Common myeloid progenitor, CD34-positive (primary cell): ENCODE results near the gene SUN1.
"Not testable (repeated sequence)": the region's sequence is repeated elsewhere in the genome, so short reads cannot be mapped to it uniquely, and the experiment has no call there.

Source experiments
- CTCF ChIA-PET: fragments of 350-600 bp; sonication (Branson Sonifier 250); formaldehyde crosslinking; loops from one replicate; lab custom pipeline; 2021; ENCODE audit warnings: antibody characterized with exemption; lab: Charles Lee
- POLR2A ChIA-PET: fragments of 350-600 bp; sonication (Branson Sonifier 250); formaldehyde crosslinking; loops from one replicate; lab custom pipeline; 2021; ENCODE audit warnings: antibody characterized with exemption; lab: Charles Lee
- DNase-seq, 3 donors: peaks; one replicate each; pipeline versions ENCODE4 v3.0.0 to v3.0.0-alpha.2; 2013
- H3K27ac ChIP-seq, 2 experiments: 1 replicate in 1 of 2; 2 replicates in 1 of 2; pipeline ENCODE4 v1.7.0; 2013; ENCODE audit warnings: inconsistent platforms in 2 of 2, low read length in 2 of 2, mild to moderate bottlenecking in 2 of 2, low read depth in 1 of 2, moderate library complexity in 1 of 2; ENCODE audit not compliant: severe bottlenecking in 2 of 2, insufficient read depth in 1 of 2, poor library complexity in 1 of 2
- H3K27me3 ChIP-seq, 5 experiments: replicated peaks in 2 of 5; 1 replicate in 3 of 5; 2 replicates in 2 of 5; pipeline versions ENCODE4 v1.6.1 to v1.7.0; 2013; ENCODE audit warnings: low read length in 4 of 5, mild to moderate bottlenecking in 2 of 5, moderate library complexity in 2 of 5, inconsistent platforms in 1 of 5; ENCODE audit not compliant: insufficient read depth in 5 of 5, control insufficient read depth in 4 of 5
- H3K36me3 ChIP-seq, 4 experiments: 1 replicate in 2 of 4; 2 replicates in 2 of 4; pipeline versions ENCODE4 v1.6.1 to v1.7.0; 2013; ENCODE audit warnings: low read length in 3 of 4, control low read depth in 1 of 4, mild to moderate bottlenecking in 1 of 4; ENCODE audit not compliant: control insufficient read depth in 4 of 4, insufficient read depth in 4 of 4
- H3K4me1 ChIP-seq, 4 experiments: 1 replicate in 3 of 4; 2 replicates in 1 of 4; pipeline versions ENCODE4 v1.6.1 to v1.7.1; 2013; ENCODE audit warnings: low read length in 3 of 4, mild to moderate bottlenecking in 3 of 4, control low read depth in 1 of 4, inconsistent platforms in 1 of 4, moderate library complexity in 1 of 4; ENCODE audit not compliant: control insufficient read depth in 4 of 4, insufficient read depth in 4 of 4; ENCODE audit errors: control extremely low read depth in 1 of 4
- H3K4me3 ChIP-seq, 7 experiments: 1 replicate in 4 of 7; 2 replicates in 3 of 7; pipeline versions ENCODE4 v1.5.1 to v1.7.0; 2013; ENCODE audit warnings: mild to moderate bottlenecking in 7 of 7, low read length in 6 of 7, moderate library complexity in 6 of 7, inconsistent platforms in 2 of 7, low read depth in 2 of 7, control low read depth in 1 of 7; ENCODE audit not compliant: insufficient read depth in 4 of 7, control insufficient read depth in 1 of 7; ENCODE audit errors: extremely low read depth in 1 of 7
- H3K9me3 ChIP-seq, 5 experiments: 1 replicate in 4 of 5; 2 replicates in 1 of 5; pipeline versions ENCODE4 v1.6.1 to v1.7.1; 2013; ENCODE audit warnings: low read length in 4 of 5, mild to moderate bottlenecking in 2 of 5, inconsistent platforms in 1 of 5, low read depth in 1 of 5, moderate library complexity in 1 of 5; ENCODE audit not compliant: control insufficient read depth in 4 of 5, insufficient read depth in 2 of 5; ENCODE audit errors: control extremely low read depth in 1 of 5
- WGBS: methylation state at CpG from one replicate; pipeline ENCODE4 v1.1.5; 2013; ENCODE audit not compliant: insufficient coverage; 5-methylcytosine and 5-hydroxymethylcytosine counted together

The SUN1 gene

GRCh38 chr7:800692-801091, 31.6 kb upstream of the SUN1 start:
- Histone ChIP-seq H3K4me1 (no peaks in the 10 kb centered on the region), H3K27ac (no peak overlapping the region), H3K9me3 (no peaks in the 10 kb centered on the region), H3K4me3 (no peak overlapping the region), H3K27me3 (peaks cover 0 to 15% (median 0%) of the 10 kb centered on the region in 5 experiments), H3K36me3 (no peaks in the 10 kb centered on the region)
- CTCF ChIA-PET = interaction anchor here (0.7 to 1.6 kb wide), 4 partner anchors 13 to 71 kb away, joined by 3 to 4 read pairs (median 3); no protein-coding TSS in a partner anchor
- POLR2A ChIA-PET = no interaction called here
- 100% methylated on average over 2 of the region's 7 CpGs for WGBS
- DNase-seq = no peak

GRCh38 chr7:801351-801750, 30.9 kb upstream of the SUN1 start:
- CTCF ChIA-PET = interaction anchor here (1.4 kb wide), 1 partner anchor 21 kb away, joined by 4 read pairs; no protein-coding TSS in a partner anchor
- peaks cover 0 to 15% (median 0%) of the 10 kb centered on the region in 5 experiments for H3K27me3 ChIP-seq
- H3K36me3 ChIP-seq, H3K27ac ChIP-seq, H3K4me3 ChIP-seq, DNase-seq, POLR2A ChIA-PET, H3K9me3 ChIP-seq, H3K4me1 ChIP-seq: not testable (repeated sequence)
- WGBS = 95% methylated on average over 3 of the region's 6 CpGs

DNA sequence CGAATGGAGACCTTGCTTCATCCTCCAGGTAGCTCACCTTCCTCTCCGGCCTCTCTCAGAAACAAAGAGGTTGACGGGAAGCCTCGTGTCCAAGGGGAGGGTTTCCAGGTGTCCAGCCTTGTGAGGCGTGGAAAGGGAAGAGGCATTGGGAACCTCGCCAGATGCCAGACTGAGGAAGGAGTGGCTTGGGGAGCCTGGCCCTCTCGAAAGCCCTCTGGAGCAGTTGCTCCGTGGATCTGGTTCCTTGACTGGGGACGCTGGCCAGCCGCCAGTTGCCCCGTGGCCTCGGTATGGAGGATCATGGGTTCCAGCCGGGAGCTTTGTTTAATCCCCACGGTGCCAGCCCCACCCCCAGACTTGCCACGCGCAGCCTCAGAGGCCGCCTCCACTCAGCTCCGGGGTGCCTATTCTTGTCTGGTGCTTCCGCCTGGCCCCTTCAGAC, 30.3 kb upstream of the SUN1 start:
- WGBS = 88% methylated on average over 17 of the region's 19 CpGs
- no peak for DNase-seq
- H3K4me1 ChIP-seq = no peaks in the 10 kb centered on the region
- no peaks in the 10 kb centered on the region for H3K9me3 ChIP-seq
- H3K4me3 ChIP-seq = no peak overlapping the region
- ChIA-PET POLR2A (no interaction called here), CTCF (interaction anchor here (1.0 to 1.4 kb wide), 2 partner anchors 10 to 22 kb away, joined by 3 to 4 read pairs; no protein-coding TSS in a partner anchor)
- peaks cover 0 to 15% (median 0%) of the 10 kb centered on the region in 5 experiments for H3K27me3 ChIP-seq
- H3K27ac ChIP-seq = no peak overlapping the region
- no peaks in the 10 kb centered on the region for H3K36me3 ChIP-seq

- no peaks in the 10 kb centered on the region for H3K36me3 ChIP-seq
- H3K27me3 ChIP-seq = peaks cover 0 to 15% (median 0%) of the 10 kb centered on the region in 5 experiments
- no peak for DNase-seq
- no peaks in the 10 kb centered on the region for H3K4me1 ChIP-seq
- no peaks in the 10 kb centered on the region for H3K9me3 ChIP-seq
- H3K27ac ChIP-seq = no peak overlapping the region
- WGBS = 97% methylated on average over 18 of the region's 18 CpGs
- H3K4me3 ChIP-seq = no peak overlapping the region
- ChIA-PET CTCF (interaction anchor here (1.0 kb wide), 1 partner anchor 11 kb away, joined by 3 read pairs; no protein-coding TSS in a partner anchor), POLR2A (no interaction called here)
Measured at GRCh38 chr7:802500-803242, 29.6 kb upstream of the SUN1 start.

GRCh38 chr7:803243-803635, 29.0 kb upstream of the SUN1 start:
- WGBS = 78% methylated on average over 6 of the region's 10 CpGs
- POLR2A ChIA-PET = no interaction called here

DNA sequence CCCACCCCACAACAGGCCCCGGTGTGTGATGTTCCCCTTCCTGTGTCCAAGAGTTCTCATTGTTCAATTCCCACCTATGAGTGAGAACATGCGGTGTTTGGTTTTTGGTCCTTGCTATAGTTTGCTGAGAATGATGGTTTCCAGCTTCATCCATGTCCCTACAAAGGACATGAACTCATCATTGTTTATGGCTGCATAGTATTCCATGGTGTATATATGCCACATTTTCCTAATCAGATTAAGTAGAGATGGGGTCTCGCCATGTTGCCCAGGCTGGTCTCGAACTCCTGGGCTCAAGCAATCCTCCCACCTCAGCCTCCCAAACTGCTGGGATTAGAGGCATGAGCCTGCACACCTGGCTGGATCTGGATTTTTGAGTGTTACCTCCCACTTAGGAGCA, 28.5 kb upstream of the SUN1 start:
- CTCF ChIA-PET, H3K4me1 ChIP-seq, DNase-seq, POLR2A ChIA-PET, H3K9me3 ChIP-seq, H3K27ac ChIP-seq, H3K36me3 ChIP-seq, H3K4me3 ChIP-seq: not testable (repeated sequence)
- H3K27me3 ChIP-seq = peaks cover 0 to 22% (median 0%) of the 10 kb centered on the region in 5 experiments
- WGBS = 100% methylated on average over 2 of the region's 4 CpGs

More at GRCh38 chr7:803243-803635, 29.0 kb upstream of the SUN1 start:
- peaks cover 0 to 2% (median 0%) of the 10 kb centered on the region in 5 experiments for H3K9me3 ChIP-seq
- CTCF ChIA-PET = no interaction called here
- H3K27ac ChIP-seq = no peak overlapping the region
- no peak overlapping the region for H3K4me3 ChIP-seq
- no peak for DNase-seq
- H3K4me1 ChIP-seq = no peaks in the 10 kb centered on the region
- peaks cover 0 to 17% (median 0%) of the 10 kb centered on the region in 5 experiments for H3K27me3 ChIP-seq
- H3K36me3 ChIP-seq = no peaks in the 10 kb centered on the region

- POLR2A ChIA-PET = no interaction called here
- 60% methylated on average over 18 of the region's 18 CpGs for WGBS
Measured at GRCh38 chr7:805261-805660, 27.0 kb upstream of the SUN1 start.

More at GRCh38 chr7:805261-805660, 27.0 kb upstream of the SUN1 start:
- Histone ChIP-seq H3K36me3 (no peaks in the 10 kb centered on the region), H3K27me3 (peaks cover 0 to 30% (median under 1%) of the 10 kb centered on the region in 5 experiments), H3K4me3 (no peak overlapping the region), H3K27ac (no peak overlapping the region), H3K4me1 (no peaks in the 10 kb centered on the region), H3K9me3 (peaks cover 0 to 8% (median 2%) of the 10 kb centered on the region in 5 experiments)
- CTCF ChIA-PET = interaction anchor here (0.7 to 2.0 kb wide), 2 partner anchors 12 to 22 kb away, joined by 3 to 5 read pairs; no protein-coding TSS in a partner anchor
- no peak for DNase-seq
